Measurements from ENCODE around the gene FOXP2.
"Not testable (repeated sequence)": the region's sequence is repeated elsewhere in the genome, so short reads cannot be mapped to it uniquely, and the experiment has no call there.

The FOXP2 gene

GRCh38 chr7:114574384-114574783 lies 159.8 kb downstream of the FOXP2 start:
- no peaks in the 10 kb centered on the region for H3K9me3 ChIP-seq (ENCODE audit: control insufficient read depth, low read length)
- no peak overlapping the region for H3K9ac ChIP-seq (ENCODE audit: low read length)
- no peaks in the 10 kb centered on the region for H3K27me3 ChIP-seq (ENCODE audit: control insufficient read depth, insufficient read depth, low read length)
- no peak overlapping the region for H3K4me3 ChIP-seq (ENCODE audit: low read length)
- no peaks in the 10 kb centered on the region for H3K36me3 ChIP-seq (ENCODE audit: control insufficient read depth, insufficient read depth, low read length)
- no peaks in the 10 kb centered on the region for H3K4me1 ChIP-seq (ENCODE audit: control insufficient read depth, insufficient read depth, low read length)

GRCh38 chr7:114575098-114575497 lies 160.5 kb downstream of the FOXP2 start:
- no peaks in the 10 kb centered on the region for H3K27me3 ChIP-seq (ENCODE audit: control insufficient read depth, insufficient read depth, low read length)
- no peak overlapping the region for H3K9ac ChIP-seq (ENCODE audit: low read length)
- no peaks in the 10 kb centered on the region for H3K36me3 ChIP-seq (ENCODE audit: control insufficient read depth, insufficient read depth, low read length)
- no peak overlapping the region for H3K4me3 ChIP-seq (ENCODE audit: low read length)
- H3K4me1 ChIP-seq (ENCODE audit: control insufficient read depth, insufficient read depth, low read length), result no peaks in the 10 kb centered on the region
- H3K9me3 ChIP-seq (ENCODE audit: control insufficient read depth, low read length), result no peaks in the 10 kb centered on the region

- H3K4me1 ChIP-seq (ENCODE audit: control insufficient read depth, insufficient read depth, low read length); H3K9ac ChIP-seq (ENCODE audit: low read length); H3K36me3 ChIP-seq (ENCODE audit: control insufficient read depth, insufficient read depth, low read length); H3K27me3 ChIP-seq (ENCODE audit: control insufficient read depth, insufficient read depth, low read length); H3K9me3 ChIP-seq (ENCODE audit: control insufficient read depth, low read length); H3K4me3 ChIP-seq (ENCODE audit: low read length): not testable (repeated sequence)
These were observed 166.3 kb downstream of the FOXP2 start for GRCh38 chr7:114580963-114581362.

- no peaks in the 10 kb centered on the region for H3K4me1 ChIP-seq (ENCODE audit: control insufficient read depth, insufficient read depth, low read length)
- H3K4me3 ChIP-seq (ENCODE audit: low read length), result no peak overlapping the region
- H3K9ac ChIP-seq (ENCODE audit: low read length), result no peak overlapping the region
- H3K27me3 ChIP-seq (ENCODE audit: control insufficient read depth, insufficient read depth, low read length), result no peaks in the 10 kb centered on the region
- no peaks in the 10 kb centered on the region for H3K9me3 ChIP-seq (ENCODE audit: control insufficient read depth, low read length)
- H3K36me3 ChIP-seq (ENCODE audit: control insufficient read depth, insufficient read depth, low read length), result no peaks in the 10 kb centered on the region
These were observed 173.9 kb downstream of the FOXP2 start for GRCh38 chr7:114588506-114588905.

GRCh38 chr7:114589436-114589835 lies 174.8 kb downstream of the FOXP2 start:
- H3K36me3 ChIP-seq (ENCODE audit: control insufficient read depth, insufficient read depth, low read length), result no peaks in the 10 kb centered on the region
- H3K27me3 ChIP-seq (ENCODE audit: control insufficient read depth, insufficient read depth, low read length), result no peaks in the 10 kb centered on the region
- no peak overlapping the region for H3K4me3 ChIP-seq (ENCODE audit: low read length)
- no peaks in the 10 kb centered on the region for H3K4me1 ChIP-seq (ENCODE audit: control insufficient read depth, insufficient read depth, low read length)
- H3K9me3 ChIP-seq (ENCODE audit: control insufficient read depth, low read length), result no peaks in the 10 kb centered on the region
- H3K9ac ChIP-seq (ENCODE audit: low read length), result no peak overlapping the region

GRCh38 chr7:114590298-114590697 lies 175.7 kb downstream of the FOXP2 start:
- Histone ChIP-seq H3K4me3 (ENCODE audit: low read length) (no peak overlapping the region), H3K9me3 (ENCODE audit: control insufficient read depth, low read length) (no peaks in the 10 kb centered on the region), H3K9ac (ENCODE audit: low read length) (no peak overlapping the region), H3K36me3 (ENCODE audit: control insufficient read depth, insufficient read depth, low read length) (no peaks in the 10 kb centered on the region), H3K27me3 (ENCODE audit: control insufficient read depth, insufficient read depth, low read length) (no peaks in the 10 kb centered on the region), H3K4me1 (ENCODE audit: control insufficient read depth, insufficient read depth, low read length) (no peaks in the 10 kb centered on the region)

- no peaks in the 10 kb centered on the region for H3K4me1 ChIP-seq (ENCODE audit: control insufficient read depth, insufficient read depth, low read length)
- H3K4me3 ChIP-seq (ENCODE audit: low read length), result no peak overlapping the region
- H3K27me3 ChIP-seq (ENCODE audit: control insufficient read depth, insufficient read depth, low read length), result no peaks in the 10 kb centered on the region
- H3K9ac ChIP-seq (ENCODE audit: low read length), result no peak overlapping the region
- no peaks in the 10 kb centered on the region for H3K36me3 ChIP-seq (ENCODE audit: control insufficient read depth, insufficient read depth, low read length)
- no peaks in the 10 kb centered on the region for H3K9me3 ChIP-seq (ENCODE audit: control insufficient read depth, low read length)
These were observed 184.3 kb downstream of the FOXP2 start for GRCh38 chr7:114598946-114599345.

GRCh38 chr7:114606100-114606499 lies 191.5 kb downstream of the FOXP2 start:
- no peaks in the 10 kb centered on the region for H3K36me3 ChIP-seq (ENCODE audit: control insufficient read depth, insufficient read depth, low read length)
- no peak overlapping the region for H3K4me3 ChIP-seq (ENCODE audit: low read length)
- no peaks in the 10 kb centered on the region for H3K4me1 ChIP-seq (ENCODE audit: control insufficient read depth, insufficient read depth, low read length)
- H3K27me3 ChIP-seq (ENCODE audit: control insufficient read depth, insufficient read depth, low read length), result no peaks in the 10 kb centered on the region
- no peaks in the 10 kb centered on the region for H3K9me3 ChIP-seq (ENCODE audit: control insufficient read depth, low read length)
- H3K9ac ChIP-seq (ENCODE audit: low read length), result no peak overlapping the region

GRCh38 chr7:114608822-114609221 lies 194.2 kb downstream of the FOXP2 start:
- H3K36me3 ChIP-seq (ENCODE audit: control insufficient read depth, insufficient read depth, low read length); H3K9ac ChIP-seq (ENCODE audit: low read length); H3K4me1 ChIP-seq (ENCODE audit: control insufficient read depth, insufficient read depth, low read length); H3K4me3 ChIP-seq (ENCODE audit: low read length); H3K9me3 ChIP-seq (ENCODE audit: control insufficient read depth, low read length); H3K27me3 ChIP-seq (ENCODE audit: control insufficient read depth, insufficient read depth, low read length): not testable (repeated sequence)

- no peaks in the 10 kb centered on the region for H3K9me3 ChIP-seq (ENCODE audit: control insufficient read depth, low read length)
- no peaks in the 10 kb centered on the region for H3K27me3 ChIP-seq (ENCODE audit: control insufficient read depth, insufficient read depth, low read length)
- H3K9ac ChIP-seq (ENCODE audit: low read length), result no peak overlapping the region
- no peak overlapping the region for H3K4me3 ChIP-seq (ENCODE audit: low read length)
- no peaks in the 10 kb centered on the region for H3K36me3 ChIP-seq (ENCODE audit: control insufficient read depth, insufficient read depth, low read length)
- no peaks in the 10 kb centered on the region for H3K4me1 ChIP-seq (ENCODE audit: control insufficient read depth, insufficient read depth, low read length)
These were observed 205.6 kb downstream of the FOXP2 start for GRCh38 chr7:114620208-114620607.

GRCh38 chr7:114622221-114622620 lies 207.6 kb downstream of the FOXP2 start:
- no peak overlapping the region for H3K4me3 ChIP-seq (ENCODE audit: low read length)
- no peaks in the 10 kb centered on the region for H3K9me3 ChIP-seq (ENCODE audit: control insufficient read depth, low read length)
- H3K36me3 ChIP-seq (ENCODE audit: control insufficient read depth, insufficient read depth, low read length), result no peaks in the 10 kb centered on the region

GRCh38 chr7:114623146-114623545 lies 208.5 kb downstream of the FOXP2 start:
- Histone ChIP-seq H3K27me3 (ENCODE audit: control insufficient read depth, insufficient read depth, low read length) (no peaks in the 10 kb centered on the region), H3K4me3 (ENCODE audit: low read length) (no peak overlapping the region), H3K4me1 (ENCODE audit: control insufficient read depth, insufficient read depth, low read length) (no peaks in the 10 kb centered on the region), H3K9ac (ENCODE audit: low read length) (no peak overlapping the region), H3K9me3 (ENCODE audit: control insufficient read depth, low read length) (no peaks in the 10 kb centered on the region), H3K36me3 (ENCODE audit: control insufficient read depth, insufficient read depth, low read length) (no peaks in the 10 kb centered on the region)

More at GRCh38 chr7:114622221-114622620, 207.6 kb downstream of the FOXP2 start:
- Histone ChIP-seq H3K4me1 (ENCODE audit: control insufficient read depth, insufficient read depth, low read length) (no peaks in the 10 kb centered on the region), H3K27me3 (ENCODE audit: control insufficient read depth, insufficient read depth, low read length) (no peaks in the 10 kb centered on the region), H3K9ac (ENCODE audit: low read length) (no peak overlapping the region)

GRCh38 chr7:114627231-114627630 lies 212.6 kb downstream of the FOXP2 start:
- Histone ChIP-seq H3K4me1 (ENCODE audit: control insufficient read depth, insufficient read depth, low read length) (no peaks in the 10 kb centered on the region), H3K27me3 (ENCODE audit: control insufficient read depth, insufficient read depth, low read length) (no peaks in the 10 kb centered on the region), H3K9ac (ENCODE audit: low read length) (no peak overlapping the region), H3K4me3 (ENCODE audit: low read length) (no peak overlapping the region), H3K36me3 (ENCODE audit: control insufficient read depth, insufficient read depth, low read length) (no peaks in the 10 kb centered on the region), H3K9me3 (ENCODE audit: control insufficient read depth, low read length) (no peaks in the 10 kb centered on the region)

All from mucosa of stomach (tissue), 1 donor.